COLO668 (cell line): ENCODE data around the gene ZKSCAN8.
A peak's percentile ranks its signal among the peaks of the same experiment; 100 is the strongest.

Experiments
- DNase-seq: peaks from one replicate; lab custom pipeline; 2025; ENCODE audit not compliant: unreplicated experiment; lab: John Stamatoyannopoulos, UW

ZKSCAN8 gene

DNA sequence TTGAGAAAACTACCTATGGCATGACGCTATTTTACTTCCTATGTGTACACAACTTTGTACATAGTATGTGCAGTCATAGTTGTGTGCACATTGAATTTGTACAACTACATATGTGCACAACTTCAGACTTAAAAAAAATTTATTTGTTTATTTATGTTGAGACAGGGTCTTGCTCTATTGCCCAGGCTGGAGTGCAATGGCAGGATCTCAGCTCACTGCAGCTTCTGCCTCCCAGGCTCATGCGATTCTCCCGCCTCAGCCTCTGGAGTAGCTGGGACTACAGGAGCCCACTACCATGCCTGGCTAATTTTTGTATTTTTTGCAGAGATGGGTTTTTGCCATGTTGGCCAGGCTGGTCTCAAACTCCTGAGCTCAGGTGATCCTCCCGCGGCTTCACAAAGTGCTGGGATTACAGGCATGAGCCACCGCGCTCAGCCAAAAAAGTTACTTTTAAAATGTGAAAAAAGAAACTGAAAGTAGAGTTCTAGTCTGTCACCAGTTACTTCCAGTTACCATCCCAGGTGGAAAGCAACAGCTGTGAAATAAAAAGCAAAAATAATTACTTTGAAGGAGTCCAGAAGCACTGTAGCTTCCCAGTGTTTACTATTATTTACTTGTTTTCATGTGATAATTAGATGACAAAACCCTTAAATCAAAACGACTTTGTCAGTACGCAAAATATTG, 1.7 kb upstream of the ZKSCAN8 start:
- DNase-seq = no peak

DNA sequence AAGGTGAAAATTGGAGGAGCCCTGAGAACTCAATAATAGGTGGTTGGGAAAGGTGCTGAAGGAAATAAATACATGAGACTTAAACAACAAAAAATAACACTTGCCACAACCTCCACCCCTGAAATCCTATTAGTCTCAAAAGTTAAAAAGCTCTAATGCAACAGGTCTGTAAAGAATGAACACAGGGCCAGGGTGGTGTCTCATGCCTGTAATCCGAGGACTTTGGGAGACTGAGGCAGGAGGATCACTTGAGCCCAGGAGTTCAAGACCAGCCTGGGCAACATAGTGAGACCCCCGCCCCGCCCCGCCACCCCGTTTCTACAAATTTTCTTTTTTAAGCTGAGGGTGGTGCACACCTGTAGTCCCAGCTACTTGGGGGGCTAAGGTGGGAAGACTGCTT, 1.1 kb upstream of the ZKSCAN8 start:
- DNase-seq = no peak

DNA sequence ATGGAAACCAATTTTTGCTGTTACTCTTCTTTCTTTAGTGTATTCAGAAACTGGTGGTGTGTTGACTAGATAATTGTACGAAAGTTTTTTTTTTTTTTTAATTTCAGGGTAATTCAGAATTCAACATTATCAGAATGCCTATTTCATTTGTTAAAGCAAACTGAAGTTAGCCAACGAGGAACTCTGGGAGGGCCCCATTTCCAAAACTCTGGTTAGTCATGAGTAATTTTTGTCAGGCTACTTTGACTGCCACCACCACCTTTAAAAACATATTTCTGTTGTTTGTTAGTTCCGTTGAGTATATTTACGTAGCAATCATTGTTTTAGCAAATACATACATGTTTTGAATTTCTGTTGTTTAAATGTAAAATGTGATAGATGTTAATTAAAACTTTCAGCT, 763 bp downstream of the ZKSCAN8 start:
- DNase-seq = no peak

DNA sequence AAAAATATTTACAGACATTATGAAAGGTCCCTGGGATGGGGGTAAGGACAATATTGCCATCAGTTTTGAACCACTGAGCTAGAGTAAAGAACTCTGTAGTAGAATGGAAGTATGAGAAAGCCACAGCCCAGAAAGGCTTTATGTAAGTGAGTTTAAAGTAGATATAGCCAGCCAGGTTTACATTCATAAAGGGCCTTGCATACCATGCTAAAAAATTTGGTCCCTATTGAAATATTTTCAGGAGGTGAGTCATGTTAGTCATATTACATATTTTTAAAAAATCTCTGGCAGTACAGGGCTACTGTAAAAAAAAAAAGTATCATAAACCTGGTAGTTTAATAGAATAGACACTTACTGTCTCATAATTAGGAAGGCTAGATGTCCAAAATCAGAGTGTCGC, 3.5 kb downstream of the ZKSCAN8 start:
- no peak for DNase-seq

DNA sequence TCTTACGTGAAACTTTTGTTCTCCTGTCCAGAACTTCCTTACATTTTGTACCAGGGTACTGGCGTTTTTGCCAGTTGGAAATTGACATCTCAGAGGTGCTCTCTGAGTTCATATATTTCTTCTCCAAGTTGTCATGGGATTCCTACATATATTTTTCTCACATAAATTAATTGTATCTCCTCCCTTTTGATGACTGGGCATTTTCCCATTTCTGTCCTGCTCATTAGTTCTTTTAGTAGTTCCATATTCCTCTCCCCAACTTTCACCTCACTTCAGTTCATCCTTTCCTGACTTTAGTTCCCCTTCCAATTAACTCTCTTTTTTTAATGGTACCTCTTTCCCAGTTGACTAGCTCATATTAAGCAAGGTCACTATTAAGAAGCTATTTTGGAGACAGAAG, 10.8 kb downstream of the ZKSCAN8 start:
- no peak for DNase-seq

DNA sequence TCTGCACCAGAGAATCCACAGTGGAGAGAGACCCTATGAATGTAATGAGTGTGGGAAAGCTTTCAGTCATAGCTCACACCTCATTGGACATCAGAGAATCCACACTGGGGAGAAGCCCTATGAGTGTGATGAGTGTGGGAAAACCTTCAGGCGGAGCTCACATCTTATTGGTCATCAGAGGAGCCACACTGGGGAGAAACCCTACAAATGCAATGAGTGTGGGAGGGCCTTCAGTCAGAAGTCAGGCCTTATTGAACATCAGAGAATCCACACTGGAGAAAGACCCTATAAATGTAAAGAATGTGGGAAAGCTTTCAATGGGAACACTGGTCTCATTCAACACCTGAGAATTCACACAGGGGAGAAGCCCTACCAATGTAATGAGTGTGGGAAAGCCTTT, 11.9 kb downstream of the ZKSCAN8 start:
- DNase-seq = no peak

DNA sequence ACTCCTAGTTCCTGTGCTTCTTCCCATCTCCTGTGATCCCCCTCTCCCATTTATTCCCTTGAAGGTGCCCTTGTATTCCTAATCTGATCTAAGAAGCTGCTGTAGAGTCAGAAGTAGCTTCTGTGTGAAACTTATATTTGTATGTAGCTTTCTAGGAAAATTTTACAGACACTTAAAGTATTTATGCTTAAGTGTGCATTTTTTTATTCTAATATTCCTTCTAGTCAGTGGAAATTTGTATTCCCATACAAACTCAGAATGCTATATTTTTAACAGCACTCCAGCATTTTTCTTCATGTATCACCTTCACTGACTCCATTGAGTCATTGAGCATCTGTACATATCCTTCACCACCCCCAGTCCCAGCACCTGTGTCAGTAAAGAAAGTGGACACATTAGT, 12.7 kb downstream of the ZKSCAN8 start:
- no peak for DNase-seq

DNA sequence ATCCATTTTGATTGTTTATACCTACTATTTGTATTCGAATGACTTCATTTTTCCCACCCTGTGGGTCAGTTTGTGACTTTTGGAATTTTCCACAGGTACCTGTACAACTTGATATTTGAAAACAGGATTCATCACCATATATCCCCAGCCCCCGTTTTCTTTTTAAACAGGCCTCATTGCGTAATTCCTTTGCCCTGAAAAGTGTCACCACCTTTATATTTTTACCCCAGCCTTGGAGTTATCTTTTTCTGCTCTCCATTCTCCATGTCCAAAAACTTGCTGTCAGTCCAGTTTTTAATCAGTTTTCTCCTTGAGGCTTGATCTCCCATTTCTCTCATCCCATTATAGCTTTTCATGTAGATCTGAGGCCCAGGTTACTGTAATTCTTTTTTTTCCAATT, 16.6 kb downstream of the ZKSCAN8 start:
- no peak for DNase-seq

DNA sequence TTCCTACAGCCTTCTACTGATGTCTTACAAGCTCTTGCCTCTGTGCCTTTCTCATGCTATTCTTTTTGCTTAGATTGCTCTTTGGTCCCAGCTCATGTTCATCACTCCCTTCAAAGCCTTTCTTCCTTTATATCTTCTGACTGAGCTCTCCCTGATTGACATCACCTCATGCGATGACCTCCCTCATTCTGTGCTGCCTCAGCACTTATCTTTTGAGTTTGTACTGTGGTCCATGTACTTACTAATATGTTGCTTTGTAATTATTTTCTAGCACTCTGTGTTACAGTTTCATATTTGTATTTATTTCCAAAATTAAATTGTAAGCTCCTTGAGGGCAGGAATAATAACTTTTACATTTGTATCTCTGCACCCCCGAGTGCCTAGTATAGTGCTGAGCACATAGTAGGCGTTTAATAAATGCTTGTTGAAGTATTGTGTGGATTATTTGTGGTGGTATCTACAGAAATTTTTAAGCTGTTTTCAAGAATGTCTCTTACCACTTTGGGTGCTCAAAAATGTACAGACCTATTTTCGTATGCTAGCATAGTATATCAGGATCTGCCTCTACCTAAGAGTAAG, 17.4 kb downstream of the ZKSCAN8 start:
- no peak for DNase-seq

DNA sequence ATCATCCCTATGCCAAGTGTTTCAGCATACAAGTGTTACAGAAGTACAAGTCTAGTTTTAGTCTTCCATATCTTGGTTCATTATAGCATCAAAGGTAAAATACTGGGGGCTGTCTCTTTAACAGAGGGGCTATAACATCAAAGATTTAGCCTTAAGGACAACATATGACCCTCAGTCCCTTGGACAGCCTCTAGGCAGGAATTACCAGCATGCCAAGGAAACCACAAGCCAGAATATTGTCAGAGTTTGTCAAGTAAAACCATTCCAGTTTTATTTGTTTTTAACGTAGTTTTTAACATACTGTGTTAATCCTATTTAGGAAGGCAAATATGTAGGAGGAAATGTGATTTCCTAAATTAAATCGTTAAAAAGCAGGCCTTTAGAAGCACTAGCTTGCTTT, 18.6 kb downstream of the ZKSCAN8 start:
- DNase-seq = no peak

DNA sequence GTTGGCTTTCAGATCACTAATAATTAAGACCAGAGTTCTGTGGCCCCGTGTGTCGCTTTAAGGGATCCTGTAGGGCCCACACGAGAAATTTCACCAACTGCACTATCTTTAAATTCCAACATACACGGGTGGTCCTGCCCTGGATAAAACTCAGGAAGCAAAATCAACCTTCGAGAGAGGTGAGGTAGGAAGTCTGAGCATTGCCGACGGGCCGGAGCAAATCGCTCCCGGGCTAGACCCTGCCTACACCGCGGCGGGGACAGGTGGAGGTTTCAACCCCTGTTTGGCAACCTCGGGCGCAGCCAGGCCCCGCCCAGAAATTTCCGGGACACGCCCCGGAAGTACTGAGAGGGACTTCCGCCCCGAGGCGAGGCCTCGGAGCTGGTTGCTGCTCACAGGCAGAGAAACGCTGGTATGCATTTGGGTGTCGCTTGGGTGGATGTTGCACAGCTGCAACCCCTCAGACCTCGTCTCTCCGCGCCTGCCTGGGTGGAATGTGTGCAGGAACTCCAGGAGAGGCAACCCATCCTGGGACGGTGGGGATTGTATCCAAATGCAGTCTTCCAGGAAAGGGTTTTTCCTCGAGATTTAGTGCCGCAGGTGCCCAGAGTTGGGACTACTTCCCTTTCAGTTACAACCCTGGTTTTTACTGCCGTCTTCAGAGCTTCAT, 19.9 kb downstream of the ZKSCAN8 start:
- DNase-seq = peak; percentile 75

DNA sequence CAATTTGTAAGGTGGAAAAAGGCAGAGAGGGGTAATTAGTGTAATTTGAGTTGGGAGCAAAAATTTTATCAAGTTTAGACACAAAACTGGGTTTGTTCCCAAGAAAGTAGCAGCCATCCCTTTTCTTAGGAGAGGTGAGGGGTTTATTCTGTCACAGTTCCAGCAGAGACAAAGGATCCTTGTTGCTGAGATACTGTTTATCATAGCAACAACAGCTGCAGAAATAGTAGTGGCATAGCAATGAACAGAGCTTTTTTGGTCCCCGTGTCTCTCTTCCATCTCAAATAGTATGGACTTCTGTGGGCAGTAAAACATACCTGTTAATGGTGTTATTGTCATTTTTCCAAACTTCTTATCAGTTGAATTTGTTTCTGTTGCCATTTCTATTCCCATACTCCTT, 23.9 kb downstream of the ZKSCAN8 start:
- no peak for DNase-seq

DNA sequence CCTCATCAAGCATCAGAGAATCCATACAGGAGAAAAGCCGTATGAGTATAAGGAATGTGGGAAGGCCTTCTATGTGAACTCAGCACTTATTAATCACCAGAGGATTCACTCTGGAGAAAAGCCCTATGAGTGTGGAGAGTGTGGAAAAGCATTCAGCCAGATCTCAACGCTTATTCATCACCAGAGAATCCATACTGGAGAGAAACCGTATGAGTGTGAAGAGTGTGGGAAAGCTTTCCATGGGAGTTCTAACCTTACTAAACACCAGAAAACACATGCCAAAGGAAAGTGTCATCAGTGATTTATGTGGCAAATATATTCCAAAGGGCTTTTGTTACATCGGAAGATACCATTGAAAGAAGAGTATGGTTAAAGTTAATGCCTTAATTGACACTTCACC, 25.4 kb downstream of the ZKSCAN8 start:
- no peak for DNase-seq

DNA sequence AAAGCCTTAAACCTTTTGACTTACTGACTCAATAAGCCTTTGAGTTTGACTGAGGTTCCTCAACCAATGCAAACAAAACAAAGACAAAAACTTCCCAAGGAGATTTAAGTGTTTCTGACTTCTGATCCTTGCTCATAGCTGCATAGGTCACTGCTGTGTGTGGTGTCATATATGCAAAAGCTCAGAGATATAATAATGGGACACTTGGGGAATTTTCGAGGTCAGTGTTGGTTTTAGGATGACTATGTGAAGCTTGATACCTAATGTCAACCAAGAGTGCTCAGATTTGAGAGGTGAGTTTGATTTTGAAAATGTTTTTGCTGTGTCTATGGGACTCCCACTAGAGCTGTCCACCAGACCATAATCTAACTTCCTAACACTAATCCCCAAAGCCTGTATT, 26.2 kb downstream of the ZKSCAN8 start:
- no peak for DNase-seq

DNA sequence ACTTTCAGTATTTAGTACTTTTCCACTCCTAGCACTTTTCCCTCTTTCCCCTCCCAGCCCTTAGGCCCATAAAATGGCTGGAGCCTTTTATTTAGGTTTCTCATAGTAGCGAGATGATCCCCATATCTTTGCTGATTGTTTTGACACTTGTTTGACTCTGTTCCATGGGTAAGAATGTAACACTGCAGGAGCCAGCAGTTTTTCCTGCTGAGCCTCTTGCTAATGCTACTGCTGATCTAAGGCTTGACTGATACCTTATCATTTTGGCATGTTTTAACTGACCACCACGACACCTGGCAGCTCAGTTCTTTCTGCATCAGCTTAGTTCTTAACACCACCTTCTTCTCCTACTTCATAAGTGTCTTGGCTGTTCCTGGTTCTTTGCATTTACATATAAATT, 29.6 kb downstream of the ZKSCAN8 start:
- DNase-seq = no peak

DNA sequence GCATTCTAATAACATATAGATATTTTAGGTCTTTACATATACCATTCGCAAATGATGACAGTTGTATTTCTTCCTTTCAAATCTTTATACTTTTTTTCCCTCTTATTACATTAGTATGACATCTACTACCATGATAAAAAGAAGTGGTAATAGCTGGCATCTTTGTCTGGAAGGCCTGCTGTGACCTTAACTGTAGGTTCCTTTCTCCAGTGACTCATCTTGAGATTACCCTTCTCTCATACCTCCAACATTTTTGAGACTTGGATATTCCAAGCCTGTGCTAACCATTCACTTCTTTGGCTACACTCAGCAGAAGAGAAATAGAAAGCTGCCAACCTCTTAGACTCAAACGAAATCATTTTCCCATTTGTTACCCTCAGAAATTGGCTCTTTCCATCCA, 30.3 kb downstream of the ZKSCAN8 start:
- no peak for DNase-seq

DNA sequence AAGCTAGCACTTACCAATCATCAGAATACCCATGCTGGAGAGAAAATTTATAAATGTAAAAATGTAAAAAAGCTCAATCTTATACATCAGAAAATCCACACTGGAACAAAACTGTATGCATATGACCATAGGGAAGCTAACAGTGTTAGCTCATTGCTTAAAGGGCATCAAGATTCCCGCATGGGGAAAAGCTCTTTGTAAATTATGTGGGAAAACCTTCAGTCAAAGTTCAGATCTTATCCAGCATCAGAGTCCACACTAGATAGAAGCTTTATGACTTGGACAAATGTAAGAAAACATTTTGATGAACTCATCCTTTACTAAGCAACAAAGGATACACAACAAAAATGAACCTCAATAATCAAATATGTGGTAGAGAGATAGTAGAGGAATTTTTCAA, 34.7 kb downstream of the ZKSCAN8 start:
- no peak for DNase-seq

DNA sequence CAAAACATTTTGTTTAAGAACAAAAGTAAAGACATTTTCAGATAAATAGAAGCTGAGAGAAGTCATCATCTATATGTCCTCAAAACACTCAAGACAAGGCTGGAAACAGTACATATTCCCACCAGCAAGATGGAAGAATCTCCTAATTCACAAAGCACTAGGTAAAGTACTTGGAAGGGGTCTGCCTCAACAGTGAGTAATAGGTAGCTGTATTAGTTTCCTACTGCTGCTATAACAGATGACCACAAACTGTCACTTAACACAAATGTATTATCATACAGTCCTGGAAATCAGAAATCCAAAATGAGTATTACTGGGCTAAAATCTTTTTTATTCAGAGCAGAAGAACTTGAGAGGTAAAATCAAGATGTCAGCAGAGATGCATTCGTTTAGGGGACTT, 40.6 kb downstream of the ZKSCAN8 start:
- no peak for DNase-seq

DNA sequence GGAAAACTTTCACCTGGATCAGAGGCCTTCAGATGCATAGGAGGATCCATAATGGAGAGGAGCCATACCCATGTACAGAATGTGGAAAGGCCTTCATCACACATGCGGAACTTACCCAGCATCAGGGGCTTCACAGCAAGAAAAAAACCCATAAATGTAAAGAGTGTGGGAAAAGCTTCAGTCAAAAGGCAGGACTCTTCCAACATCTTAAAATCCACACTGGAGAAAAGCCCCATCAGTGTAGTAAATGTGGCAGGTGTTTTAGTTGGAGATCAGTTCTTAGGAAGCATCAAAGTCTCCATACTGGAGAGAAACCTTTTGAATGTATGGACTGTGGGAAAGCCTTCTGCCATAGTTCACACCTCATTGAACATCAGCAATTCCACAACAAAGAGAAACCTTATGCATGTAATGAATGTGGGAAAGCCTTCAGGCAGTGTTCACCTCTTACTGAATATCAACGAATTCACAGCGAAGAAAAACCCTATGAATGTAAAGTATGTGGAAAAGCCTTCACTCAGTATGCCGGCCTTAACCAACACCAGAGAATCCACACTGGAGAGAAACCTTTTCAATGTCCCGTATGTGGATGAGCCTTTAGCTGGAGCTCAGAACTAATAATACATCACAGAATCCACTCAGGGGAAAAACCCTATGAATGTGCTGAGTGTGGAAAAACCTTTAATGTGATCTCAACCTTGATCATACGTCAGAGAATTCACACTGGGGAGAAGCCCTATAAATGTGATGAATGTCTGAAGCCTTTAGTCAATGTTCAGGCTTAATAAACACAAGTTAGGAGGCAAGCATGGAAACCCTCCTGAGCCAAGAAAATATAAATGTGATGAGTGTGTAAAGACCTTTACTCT, 46.7 kb downstream of the ZKSCAN8 start:
- no peak for DNase-seq

DNA sequence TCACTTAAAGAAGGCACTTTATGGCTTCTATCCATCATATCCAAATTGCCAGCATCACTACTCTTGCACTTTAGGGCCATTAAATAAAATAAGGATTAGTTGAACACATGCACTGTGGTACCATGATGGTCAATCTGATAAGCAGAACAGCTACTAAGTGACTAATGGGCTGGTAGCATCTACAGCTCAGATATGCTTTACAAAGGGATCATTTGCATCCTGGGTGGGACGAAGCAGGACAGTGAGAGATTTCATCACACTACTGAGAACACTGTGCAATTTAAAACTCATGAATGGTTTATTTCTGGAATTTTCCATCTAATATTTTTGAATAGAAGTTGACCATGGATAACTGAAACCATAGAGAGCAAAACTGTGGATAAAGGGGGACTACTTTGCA, 58.3 kb downstream of the ZKSCAN8 start:
- no peak for DNase-seq

DNA sequence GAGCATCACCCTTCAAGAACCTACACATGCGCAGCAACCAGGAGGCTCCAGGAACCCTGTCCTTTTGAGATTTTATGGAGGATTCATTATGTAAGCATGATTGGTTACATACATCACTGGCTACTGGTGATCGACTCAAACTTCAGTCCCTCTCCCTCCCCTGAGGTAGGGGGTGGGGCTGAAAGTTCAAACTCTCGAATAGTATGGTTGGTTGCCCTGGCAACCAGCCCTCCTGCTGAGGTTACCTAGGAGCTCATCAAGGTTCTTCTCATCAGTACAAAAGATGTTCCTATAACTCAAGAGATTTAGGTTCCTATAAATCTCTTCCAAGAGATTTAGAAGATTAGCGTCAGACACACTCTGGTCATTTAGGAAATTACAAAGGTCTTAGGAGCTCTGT, 61.5 kb downstream of the ZKSCAN8 start:
- no peak for DNase-seq

DNA sequence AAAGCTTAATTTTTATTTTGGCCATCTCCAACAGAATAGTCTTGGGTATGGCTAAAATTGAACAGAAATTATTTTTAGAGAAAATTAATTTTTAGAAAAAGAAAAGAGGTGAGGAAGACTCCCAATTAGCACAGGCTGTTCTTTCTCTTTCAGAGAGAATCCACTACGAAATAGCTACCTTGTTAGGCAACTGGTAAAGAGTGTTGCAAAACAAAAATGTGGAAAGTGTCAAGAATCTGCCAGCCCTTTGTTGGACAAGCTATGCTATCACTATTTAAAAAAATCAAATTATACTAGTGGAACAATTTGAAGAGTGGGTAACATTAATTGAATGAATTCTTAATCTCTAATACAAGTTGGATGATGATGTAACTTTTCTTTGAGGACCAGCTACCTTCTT, 64.2 kb downstream of the ZKSCAN8 start:
- DNase-seq = no peak
